Measurements from ENCODE around the gene PPP2R2D.

The PPP2R2D gene

DNA sequence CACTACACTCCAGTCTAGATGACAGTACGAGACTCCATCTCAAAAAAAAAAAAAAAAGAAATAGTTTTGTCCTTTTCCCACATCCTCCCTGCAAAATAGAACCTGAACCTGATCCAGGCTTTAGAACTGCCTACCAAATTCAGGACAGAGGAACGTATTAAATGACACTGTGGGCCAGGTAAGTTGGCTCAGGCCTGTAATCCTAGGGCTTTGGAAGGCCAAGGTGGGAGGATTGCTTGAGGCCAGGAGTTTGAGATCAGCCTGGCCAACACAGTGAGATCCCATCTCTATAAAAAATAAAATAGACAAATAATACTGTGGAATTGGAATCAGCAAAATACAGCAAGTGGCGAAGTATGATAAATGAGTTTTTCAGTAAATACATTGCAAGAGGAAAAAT, 90.9 kb downstream of the PPP2R2D start:
- Histone ChIP-seq H3K27me3 (ENCODE audit: insufficient read depth, low read depth, severe bottlenecking) (no peaks in the 10 kb centered on the region), H3K4me3 (ENCODE audit: low read depth, low read length) (no peak overlapping the region), H3K36me3 (no peaks in the 10 kb centered on the region), H3K27ac (no peak overlapping the region), H3K9me3 (ENCODE audit: severe bottlenecking) (no peaks in the 10 kb centered on the region)
- TF ChIP-seq, protein P1, sequence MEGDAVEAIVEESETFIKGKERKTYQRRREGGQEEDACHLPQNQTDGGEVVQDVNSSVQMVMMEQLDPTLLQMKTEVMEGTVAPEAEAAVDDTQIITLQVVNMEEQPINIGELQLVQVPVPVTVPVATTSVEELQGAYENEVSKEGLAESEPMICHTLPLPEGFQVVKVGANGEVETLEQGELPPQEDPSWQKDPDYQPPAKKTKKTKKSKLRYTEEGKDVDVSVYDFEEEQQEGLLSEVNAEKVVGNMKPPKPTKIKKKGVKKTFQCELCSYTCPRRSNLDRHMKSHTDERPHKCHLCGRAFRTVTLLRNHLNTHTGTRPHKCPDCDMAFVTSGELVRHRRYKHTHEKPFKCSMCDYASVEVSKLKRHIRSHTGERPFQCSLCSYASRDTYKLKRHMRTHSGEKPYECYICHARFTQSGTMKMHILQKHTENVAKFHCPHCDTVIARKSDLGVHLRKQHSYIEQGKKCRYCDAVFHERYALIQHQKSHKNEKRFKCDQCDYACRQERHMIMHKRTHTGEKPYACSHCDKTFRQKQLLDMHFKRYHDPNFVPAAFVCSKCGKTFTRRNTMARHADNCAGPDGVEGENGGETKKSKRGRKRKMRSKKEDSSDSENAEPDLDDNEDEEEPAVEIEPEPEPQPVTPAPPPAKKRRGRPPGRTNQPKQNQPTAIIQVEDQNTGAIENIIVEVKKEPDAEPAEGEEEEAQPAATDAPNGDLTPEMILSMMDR (IDR thresholded peaks at IDR 0.05; ENCODE audit: low read depth, low read length) = no peak
- DNase-seq = no peak

DNA sequence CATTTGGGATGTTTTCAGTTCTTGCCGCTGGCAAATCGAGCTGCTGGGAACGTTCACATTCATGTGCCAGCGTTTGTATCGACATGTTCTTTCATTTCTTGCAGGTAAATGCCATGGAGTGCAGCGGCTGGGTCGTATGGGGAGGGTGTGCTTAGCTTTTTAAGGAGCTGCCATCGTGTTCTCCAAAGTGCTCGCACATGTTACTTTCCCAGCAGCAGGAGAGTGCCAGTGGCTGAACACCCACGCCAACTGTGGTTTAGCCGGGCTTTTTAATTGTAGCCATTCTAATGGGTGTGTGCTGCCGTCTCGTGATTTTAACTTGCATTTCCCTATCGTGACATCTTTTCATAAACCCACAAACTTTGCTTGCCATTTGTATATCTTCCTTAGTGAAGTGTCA, 92.5 kb downstream of the PPP2R2D start:
- TF ChIP-seq, protein P1 (IDR thresholded peaks at IDR 0.05; ENCODE audit: low read depth, low read length) = no peak
- H3K9me3 ChIP-seq (ENCODE audit: severe bottlenecking) = no peaks in the 10 kb centered on the region
- H3K27ac ChIP-seq = no peak overlapping the region
- H3K36me3 ChIP-seq = no peaks in the 10 kb centered on the region
- no peak for DNase-seq
- no peak overlapping the region for H3K4me3 ChIP-seq (ENCODE audit: low read depth, low read length)
- H3K27me3 ChIP-seq (ENCODE audit: insufficient read depth, low read depth, severe bottlenecking) = no peaks in the 10 kb centered on the region

DNA sequence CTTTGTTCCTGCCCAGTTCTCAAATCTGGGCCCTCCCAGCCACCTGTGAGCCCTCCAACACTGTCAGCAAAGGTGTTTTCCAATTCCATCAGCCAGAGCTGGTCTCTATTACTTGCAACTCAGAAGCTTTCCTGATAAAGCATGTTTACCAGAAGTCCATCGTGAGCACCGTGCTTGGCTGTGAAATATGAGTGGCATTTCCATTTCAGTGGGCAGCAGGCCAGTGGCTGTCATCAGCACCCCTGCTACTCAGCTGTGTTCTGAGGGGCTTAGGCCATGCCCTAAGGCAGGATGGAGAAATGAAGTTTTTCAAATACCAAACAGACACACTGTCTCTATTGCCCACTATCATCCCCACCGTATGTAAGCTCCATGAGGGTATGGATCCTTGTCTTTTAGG, 93.6 kb downstream of the PPP2R2D start:
- Histone ChIP-seq H3K9me3 (ENCODE audit: severe bottlenecking) (no peaks in the 10 kb centered on the region), H3K27ac (no peak overlapping the region), H3K36me3 (no peaks in the 10 kb centered on the region), H3K4me3 (ENCODE audit: low read depth, low read length) (no peak overlapping the region), H3K27me3 (ENCODE audit: insufficient read depth, low read depth, severe bottlenecking) (no peaks in the 10 kb centered on the region)
- no peak for DNase-seq
- TF ChIP-seq, protein P1 (IDR thresholded peaks at IDR 0.05; ENCODE audit: low read depth, low read length) = no peak

- Histone ChIP-seq H3K27me3 (ENCODE audit: insufficient read depth, low read depth, severe bottlenecking) (no peaks in the 10 kb centered on the region), H3K27ac (no peak overlapping the region), H3K36me3 (no peaks in the 10 kb centered on the region), H3K9me3 (ENCODE audit: severe bottlenecking) (no peaks in the 10 kb centered on the region), H3K4me3 (ENCODE audit: low read depth, low read length) (no peak overlapping the region)
- TF ChIP-seq, protein P1 (IDR thresholded peaks at IDR 0.05; ENCODE audit: low read depth, low read length) = no peak
- no peak for DNase-seq
These were observed 95.9 kb downstream of the PPP2R2D start for GRCh38 chr10:131996466-131997365.

- no peak for DNase-seq
- Histone ChIP-seq H3K4me3 (ENCODE audit: low read depth, low read length) (no peak overlapping the region), H3K36me3 (no peaks in the 10 kb centered on the region), H3K9me3 (ENCODE audit: severe bottlenecking) (no peaks in the 10 kb centered on the region), H3K27ac (no peak overlapping the region), H3K27me3 (ENCODE audit: insufficient read depth, low read depth, severe bottlenecking) (no peaks in the 10 kb centered on the region)
- TF ChIP-seq, protein P1 (IDR thresholded peaks at IDR 0.05; ENCODE audit: low read depth, low read length) = no peak
These were observed 96.7 kb downstream of the PPP2R2D start for GRCh38 chr10:131997366-131998049.
